Ramos (cell line): ENCODE results near the gene FAM171A2.

Source experiments
- in situ Hi-C: fragments of 300-500 bp; cut with MboI; formaldehyde crosslinking; loops from one replicate; pipeline ENCODE4 v1.14.3; 2022; ENCODE audit warnings: low sequenced_read_pairs; ENCODE audit not compliant: unreplicated experiment

Gene FAM171A2

GRCh38 chr17:44324571-44325275, 38.9 kb downstream of the FAM171A2 start, which contains the start of gene SLC25A39:
SLC25A39 (minus strand) TSS chr17:44324823; CDS start chr17:44323562, 1,261 bp downstream.
- in situ Hi-C loops = loop anchor here (5.0 kb wide), 1 partner anchor 112 kb away; no protein-coding TSS in a partner anchor

GRCh38 chr17:44324092-44324570, 39.5 kb downstream of the FAM171A2 start:
- in situ Hi-C loops = loop anchor here (5.0 kb wide), 1 partner anchor 112 kb away; no protein-coding TSS in a partner anchor

GRCh38 chr17:44323359-44324091, 40.1 kb downstream of the FAM171A2 start:
- in situ Hi-C loops = loop anchor here (5.0 kb wide), 1 partner anchor 111 kb away; no protein-coding TSS in a partner anchor

DNA sequence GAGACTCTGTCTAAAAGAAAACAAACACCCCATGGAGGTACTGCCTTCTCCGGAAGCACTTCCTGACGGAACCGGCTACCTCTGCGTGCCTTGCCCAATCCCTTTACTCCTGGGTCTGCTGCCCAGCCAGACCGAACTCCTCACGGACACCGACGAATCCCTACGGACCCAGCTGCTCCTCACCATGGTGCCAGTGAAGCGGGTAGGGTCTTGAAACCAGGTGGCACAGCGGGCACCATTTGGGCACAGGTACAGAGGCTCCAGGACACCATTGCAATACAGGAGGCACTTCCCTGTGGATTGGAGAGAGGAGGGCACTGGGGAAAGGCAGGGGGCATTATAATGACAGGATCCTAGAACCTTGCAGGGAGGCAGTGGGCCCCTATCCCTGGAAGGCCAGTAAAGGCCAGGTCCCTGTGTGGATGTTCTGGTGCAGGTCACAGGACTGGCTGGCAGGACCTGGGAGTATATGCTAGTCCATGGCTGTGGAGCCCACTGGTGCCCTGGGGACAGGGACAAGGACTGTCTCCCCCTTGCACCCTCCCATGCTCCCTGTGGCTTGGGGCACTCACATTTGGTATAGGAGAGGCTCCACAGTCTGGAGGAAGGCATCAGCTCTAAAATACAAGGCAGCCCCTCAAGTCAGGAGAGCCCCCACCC, 41.3 kb downstream of the FAM171A2 start:
- in situ Hi-C loops = loop anchor here (5.0 kb wide), 1 partner anchor 110 kb away; no protein-coding TSS in a partner anchor

DNA sequence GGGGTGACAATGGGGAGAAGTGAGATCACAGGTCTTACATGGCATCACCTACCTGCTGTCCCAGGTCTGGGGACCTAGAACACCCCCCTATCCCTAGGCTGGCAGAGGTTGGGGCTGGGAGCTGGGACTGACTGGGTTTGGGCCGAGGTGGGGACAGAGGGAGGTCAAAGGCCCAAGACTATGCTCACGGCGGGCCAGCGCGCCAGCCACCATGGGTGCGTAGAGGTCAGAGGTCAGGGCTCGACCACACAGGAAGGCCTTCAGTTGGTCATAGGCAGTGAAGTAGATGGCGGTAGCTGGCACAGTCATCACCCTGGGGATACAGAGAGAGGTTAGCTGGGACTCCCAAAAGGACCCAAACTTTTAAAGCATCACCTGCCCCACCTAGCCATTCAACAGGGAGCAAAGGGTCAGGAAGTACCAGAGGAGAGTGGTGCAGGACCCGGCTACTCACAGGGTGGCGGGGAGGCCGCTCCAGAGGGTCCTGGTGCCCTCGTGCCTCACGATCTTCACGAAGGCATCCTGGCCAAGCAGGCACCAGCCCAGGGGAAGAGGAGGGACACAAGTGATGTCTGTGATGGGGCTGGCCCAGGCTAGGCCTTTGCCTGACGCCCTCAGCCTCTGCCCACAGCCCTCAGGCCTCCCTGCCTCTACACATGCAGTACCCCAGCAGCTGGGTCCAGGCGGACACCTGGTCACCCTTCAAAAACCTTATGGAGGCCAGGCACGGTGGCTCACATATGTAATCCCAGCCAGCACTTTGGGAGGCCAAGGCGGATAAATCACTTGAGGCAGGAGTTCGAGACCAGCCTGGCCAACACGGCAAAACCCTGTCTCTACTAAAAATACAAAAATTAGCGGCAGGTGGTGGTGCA, 42.2 kb downstream of the FAM171A2 start:
- in situ Hi-C loops = loop anchor here (5.0 kb wide), 1 partner anchor 109 kb away; no protein-coding TSS in a partner anchor

- in situ Hi-C loops = loop anchor here (5.0 kb wide), 1 partner anchor 108 kb away; no protein-coding TSS in a partner anchor
These were observed 43.6 kb downstream of the FAM171A2 start for GRCh38 chr17:44320066-44320465.

- in situ Hi-C loops = no loop called here
These were observed 45.4 kb downstream of the FAM171A2 start for GRCh38 chr17:44318077-44318892.

- in situ Hi-C loops = no loop called here
These were observed 46.1 kb downstream of the FAM171A2 start for GRCh38 chr17:44317545-44317944.

GRCh38 chr17:44315760-44316731, 47.6 kb downstream of the FAM171A2 start:
- in situ Hi-C loops = no loop called here

- in situ Hi-C loops = no loop called here
These were observed 48.6 kb downstream of the FAM171A2 start for GRCh38 chr17:44314869-44315661.

DNA sequence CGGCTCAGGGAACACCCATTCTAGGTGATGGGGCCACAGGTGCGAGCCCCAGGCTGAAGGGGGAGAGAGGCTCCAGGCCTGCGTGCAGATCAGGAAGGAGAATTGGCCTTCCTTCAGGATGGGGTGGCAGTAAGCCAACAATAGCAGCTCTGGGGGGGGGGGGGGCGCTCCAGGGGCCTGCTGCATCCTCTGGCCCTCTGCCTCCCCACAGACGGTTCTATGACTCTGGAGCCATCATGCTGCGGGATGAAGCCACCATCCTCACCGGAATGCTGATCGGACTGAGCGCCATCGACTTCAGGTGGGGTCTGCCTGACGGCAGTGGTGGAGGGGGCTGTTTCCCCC, 49.2 kb downstream of the FAM171A2 start:
- in situ Hi-C loops = no loop called here

DNA sequence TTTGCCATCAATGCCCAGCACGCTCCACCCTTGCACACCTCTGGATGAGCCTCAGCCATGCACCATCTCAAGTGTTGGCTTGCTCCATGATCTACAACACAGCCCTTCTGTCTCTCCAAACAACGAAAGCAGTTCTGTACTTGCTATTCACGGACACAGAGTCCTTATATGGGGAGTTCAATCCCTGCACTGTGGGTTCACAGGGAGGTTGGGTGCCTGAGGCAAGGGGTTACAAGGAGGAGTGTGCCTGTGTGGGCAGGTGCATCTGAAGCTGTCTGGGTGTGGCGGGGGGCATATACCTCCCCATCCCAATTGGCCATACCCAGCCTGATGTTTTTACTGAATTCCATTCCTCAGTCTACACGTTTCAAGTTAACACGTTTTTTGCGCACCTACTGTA, 49.6 kb downstream of the FAM171A2 start:
- in situ Hi-C loops = no loop called here

DNA sequence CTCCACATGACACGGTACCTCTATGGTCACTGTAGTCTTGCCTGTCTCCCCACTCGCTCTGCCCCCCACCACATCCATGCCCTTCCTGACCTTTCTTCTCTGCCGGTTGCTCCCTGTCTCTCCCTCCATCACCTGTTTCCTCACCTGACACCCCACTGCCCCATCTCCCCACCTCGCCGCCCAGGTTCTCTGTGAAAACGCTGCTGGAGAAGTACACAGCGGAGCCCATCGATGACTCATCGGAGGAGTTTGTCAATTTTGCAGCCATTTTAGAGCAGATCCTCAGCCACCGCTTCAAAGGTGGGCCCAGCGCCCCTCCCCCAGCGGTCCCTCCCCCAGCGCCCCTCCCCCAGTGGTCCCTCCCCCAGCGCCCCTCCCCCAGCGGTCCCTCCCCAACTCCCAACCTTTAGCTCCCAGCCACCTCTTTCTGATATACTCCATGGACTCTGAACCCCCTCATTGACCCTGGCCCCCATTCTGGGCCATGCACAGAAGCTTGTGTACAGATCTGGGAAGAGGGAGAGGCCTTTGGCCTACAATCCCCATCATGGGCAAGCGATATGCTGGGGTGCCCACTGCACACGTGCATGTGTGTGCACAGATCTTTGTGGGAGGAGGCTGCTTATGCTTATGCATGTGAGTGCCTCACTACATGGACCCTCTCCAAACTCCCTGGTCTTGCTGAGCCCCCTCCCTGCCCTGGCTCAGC, 51.1 kb downstream of the FAM171A2 start:
- in situ Hi-C loops = no loop called here

DNA sequence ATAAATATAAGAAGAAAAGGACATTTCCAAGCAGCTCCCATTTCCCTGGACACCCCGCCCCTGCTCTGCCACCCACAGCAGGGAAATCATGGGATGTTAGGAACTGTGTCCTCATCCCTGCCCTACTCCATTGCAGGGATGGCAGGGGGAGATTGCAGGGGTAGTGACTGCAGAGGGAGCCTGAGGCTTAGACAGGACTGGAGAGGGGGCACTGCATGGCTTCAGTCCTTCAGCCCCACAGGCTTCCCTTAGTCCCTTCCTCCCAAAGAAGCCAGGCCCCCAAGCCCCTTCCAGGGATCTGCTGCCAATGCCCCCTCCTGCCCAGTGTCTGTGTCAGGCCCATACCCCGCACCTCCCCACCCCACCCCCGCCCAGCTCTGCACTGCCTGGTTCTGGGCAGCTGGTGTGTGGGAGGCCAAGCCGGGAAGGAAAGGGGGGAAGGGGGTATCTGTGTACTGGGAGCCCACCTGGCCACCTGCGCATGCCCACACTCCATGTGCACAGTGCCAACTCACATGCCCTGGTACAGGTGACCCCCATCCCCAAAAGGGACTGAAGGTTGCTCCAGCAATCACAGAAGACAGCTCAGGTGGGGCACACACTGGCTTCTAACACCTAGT, 52.0 kb downstream of the FAM171A2 start:
- in situ Hi-C loops = no loop called here

DNA sequence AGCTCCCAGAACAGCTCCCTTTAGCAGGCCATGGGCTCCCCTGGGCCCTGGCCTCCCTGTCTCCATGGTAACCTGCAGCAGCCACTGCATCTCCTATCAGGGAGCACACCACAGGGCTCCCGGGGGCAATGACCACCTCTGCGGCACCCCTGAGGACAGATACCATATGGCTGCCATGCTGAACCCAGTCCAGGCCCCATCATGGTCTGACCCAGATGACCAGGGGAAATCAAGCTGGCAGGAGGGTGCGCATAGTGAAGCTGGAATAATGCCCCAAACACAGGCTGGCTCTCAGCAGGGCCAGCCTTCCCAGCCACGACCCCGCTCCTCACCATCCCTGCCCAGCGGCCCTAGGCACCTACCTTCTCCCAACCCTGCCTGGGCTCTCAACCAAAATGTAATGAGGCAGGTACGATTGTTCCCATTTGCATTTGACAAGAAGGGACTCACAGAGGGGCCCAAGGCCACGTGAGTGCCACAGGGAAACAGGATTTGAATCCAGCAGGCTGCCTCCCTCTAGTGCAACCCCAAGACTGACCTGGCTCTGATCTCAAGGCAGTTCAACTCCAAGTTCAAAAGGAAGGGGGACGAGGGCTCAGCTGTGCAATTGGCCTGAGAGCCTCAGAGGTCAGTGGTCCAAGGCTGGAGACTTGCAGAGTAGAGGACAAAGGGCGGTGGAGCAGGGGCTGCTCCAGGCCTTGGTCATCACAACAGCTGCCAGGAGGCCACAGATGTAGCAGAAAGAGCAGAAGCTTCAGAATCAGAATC, 52.9 kb downstream of the FAM171A2 start:
- in situ Hi-C loops = no loop called here
